RKO (cell line): Measurements from ENCODE around the gene AIFM3.

Experiments
- DNase-seq: peaks from one replicate; pipeline ENCODE4 v3.0.0-alpha.2; 2016; ENCODE audit warnings: low spot score

AIFM3 gene

DNA sequence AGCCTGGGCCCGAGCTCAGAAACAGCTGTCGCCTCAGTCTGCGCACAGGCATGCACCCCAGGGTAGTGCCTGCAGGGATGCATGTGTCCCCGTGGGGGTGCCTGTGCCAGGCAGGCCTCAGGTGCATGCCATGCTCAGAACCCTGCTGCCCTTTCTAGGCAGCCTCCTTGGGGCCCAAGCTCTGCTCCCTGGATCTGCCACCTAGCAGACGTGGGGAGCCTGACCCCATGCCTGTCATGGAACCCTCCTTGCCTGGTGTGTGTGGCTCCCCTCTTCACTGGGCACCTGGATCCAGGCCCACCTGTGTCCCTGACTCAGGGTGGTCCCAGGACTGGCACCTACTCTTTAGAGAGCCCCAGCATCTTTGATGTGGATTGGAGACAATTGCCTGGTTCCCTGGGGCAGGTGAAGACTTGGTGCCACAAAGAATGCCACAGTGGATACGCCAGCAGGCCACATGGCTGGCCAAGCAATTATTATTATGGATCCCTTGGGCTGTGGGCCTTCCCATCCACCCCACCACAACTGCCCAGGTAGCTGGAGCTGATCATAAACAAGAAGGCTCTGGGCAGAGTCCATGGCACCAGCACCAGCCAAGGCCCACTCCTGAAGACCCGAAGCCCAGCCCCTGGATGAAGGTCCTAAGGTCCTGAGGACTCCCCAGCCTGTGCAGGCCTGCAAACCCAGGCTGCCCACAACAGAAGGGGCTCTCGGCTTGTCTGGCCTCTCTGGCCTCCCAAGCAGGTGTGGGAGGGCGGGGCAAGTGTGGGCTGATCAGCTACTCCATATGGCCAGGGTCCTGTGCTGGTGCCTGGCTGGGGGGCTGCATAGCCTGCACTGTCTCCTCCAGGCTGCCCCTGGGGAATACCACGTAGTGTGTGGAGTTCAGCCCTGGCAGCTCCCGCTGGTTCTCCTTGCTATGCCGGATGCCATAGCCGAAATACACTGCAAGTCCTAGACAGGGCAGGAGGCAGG is 61.5 kb downstream of the AIFM3 start:
- no peak for DNase-seq

DNA sequence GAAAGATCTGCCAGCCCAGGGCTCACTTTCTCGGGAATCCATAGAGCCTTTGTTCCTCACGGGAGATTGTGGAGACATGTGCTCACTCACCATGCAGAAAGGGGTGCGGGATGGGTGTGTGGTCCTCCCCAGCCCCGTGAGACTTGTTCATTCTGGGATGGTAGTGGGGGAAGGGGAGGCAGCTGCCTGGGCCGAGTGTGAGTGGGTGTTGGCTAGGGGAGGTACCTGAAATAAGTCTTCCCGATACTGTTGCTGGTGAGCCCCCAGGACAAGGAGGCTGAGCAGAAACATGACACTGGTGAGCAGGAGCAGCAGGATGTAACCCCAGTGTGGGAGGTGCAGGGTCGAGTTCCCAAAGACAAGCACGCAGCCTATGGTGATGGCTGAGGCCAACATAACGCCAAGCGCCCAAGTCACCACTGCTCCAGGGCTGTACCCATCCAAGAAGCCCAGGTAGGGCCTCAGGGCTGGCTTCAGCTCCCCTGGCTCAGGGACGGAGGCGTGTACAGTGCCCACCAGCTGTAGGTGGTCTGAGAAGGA is 62.5 kb downstream of the AIFM3 start:
- DNase-seq = no peak

DNA sequence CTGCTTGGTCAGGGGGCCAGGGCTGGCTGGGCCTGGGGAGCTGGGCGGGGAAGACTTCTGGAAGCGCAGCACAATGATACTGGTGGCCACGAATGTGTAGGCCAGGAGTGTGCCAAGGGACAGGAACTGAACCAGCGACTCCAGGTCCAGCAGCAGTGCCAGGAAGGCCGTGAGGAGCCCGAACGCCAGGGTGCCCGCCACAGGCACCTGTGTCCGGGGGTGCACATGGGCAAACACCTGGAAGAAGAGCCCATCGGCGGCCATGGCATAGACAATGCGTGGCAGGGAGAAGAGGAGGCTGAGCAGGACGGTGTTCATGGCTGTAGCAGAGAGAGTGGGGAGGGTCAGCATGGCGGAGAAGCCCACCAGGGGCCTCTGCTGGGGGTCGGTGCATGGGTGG is 63.0 kb downstream of the AIFM3 start:
- DNase-seq = no peak
